22Rv1 (cell line): Measurements from ENCODE around the gene TAS2R8.
A peak's percentile ranks its signal among the peaks of the same experiment; 100 is the strongest.
"Not testable (repeated sequence)": the region's sequence is repeated elsewhere in the genome, so short reads cannot be mapped to it uniquely, and the experiment has no call there.

Experiments
- H3K27ac ChIP-seq: fragments of 450-650 bp; 2 replicates; pipeline ENCODE4 v1.5.1; 2017
- CTCF ChIP-seq: fragments of 450-650 bp; IDR thresholded peaks from 2 replicates; pipeline ENCODE4 v1.5.1; 2017; ENCODE audit warnings: mild to moderate bottlenecking
- ZFX ChIP-seq: fragments of 450-650 bp; IDR thresholded peaks from 2 replicates; pipeline ENCODE4 v1.6.1; 2017; ENCODE audit warnings: antibody characterized with exemption, borderline replicate concordance

Gene TAS2R8

GRCh38 chr12:10801741-10802140 lies 5.3 kb downstream of the TAS2R8 start:
- no peak overlapping the region for H3K27ac ChIP-seq
- TF ChIP-seq ZFX: no peak
- TF ChIP-seq CTCF: no peak

GRCh38 chr12:10794222-10794621 lies 12.9 kb downstream of the TAS2R8 start:
- no peak overlapping the region for H3K27ac ChIP-seq
- TF ChIP-seq ZFX (no peak), CTCF (no peak)

- not testable (repeated sequence) for H3K27ac ChIP-seq
Measured at GRCh38 chr12:10791769-10792168, 15.3 kb downstream of the TAS2R8 start.

DNA sequence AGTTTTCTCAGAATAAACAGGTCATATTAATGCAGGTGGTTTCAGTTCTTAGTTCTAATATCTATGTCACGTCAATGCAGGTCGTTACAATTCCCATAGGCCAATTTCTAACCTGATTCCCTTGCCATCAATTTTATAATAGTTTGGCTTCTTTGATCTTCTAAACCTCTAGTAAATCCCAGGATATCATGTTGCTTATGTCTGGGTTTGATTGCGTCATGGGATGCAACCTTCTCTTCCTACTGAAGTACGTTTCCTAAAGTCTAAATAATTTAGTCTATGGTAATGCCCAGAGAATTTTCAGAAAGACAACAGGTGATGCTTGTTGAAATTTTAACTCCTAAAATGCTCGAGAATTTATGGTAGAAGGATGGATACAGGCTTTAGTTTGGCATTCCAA lies 23.8 kb downstream of the TAS2R8 start:
- TF ChIP-seq ZFX (no peak), CTCF (no peak)
- H3K27ac ChIP-seq: no peak overlapping the region

GRCh38 chr12:10779103-10779502 lies 28.0 kb downstream of the TAS2R8 start:
- no peak for TF ChIP-seq ZFX
- TF ChIP-seq CTCF: no peak
- no peak overlapping the region for H3K27ac ChIP-seq

GRCh38 chr12:10771132-10771733 lies 35.9 kb downstream of the TAS2R8 start:
- no peak overlapping the region for H3K27ac ChIP-seq
- TF ChIP-seq ZFX (no peak), CTCF (peak; percentile 84)

DNA sequence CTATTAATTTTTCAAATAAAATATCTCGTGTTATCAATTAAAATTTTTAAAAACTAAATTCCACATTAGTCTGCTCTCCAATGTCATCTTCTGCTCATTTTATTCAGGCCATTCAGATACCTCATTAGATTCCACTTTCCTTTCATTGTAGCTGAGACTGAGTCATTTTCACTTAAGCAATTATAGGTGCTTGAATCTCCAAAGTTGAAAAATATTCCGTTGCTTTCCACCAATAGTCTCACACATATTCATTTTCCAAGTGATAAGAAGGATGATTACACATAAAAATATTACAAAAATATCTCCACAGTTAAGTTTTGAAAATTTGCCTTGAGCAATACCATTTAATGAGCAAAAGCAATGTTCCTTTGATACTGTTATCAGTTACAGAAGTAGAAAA lies 47.4 kb downstream of the TAS2R8 start:
- no peak for TF ChIP-seq CTCF
- no peak for TF ChIP-seq ZFX
- no peak overlapping the region for H3K27ac ChIP-seq

DNA sequence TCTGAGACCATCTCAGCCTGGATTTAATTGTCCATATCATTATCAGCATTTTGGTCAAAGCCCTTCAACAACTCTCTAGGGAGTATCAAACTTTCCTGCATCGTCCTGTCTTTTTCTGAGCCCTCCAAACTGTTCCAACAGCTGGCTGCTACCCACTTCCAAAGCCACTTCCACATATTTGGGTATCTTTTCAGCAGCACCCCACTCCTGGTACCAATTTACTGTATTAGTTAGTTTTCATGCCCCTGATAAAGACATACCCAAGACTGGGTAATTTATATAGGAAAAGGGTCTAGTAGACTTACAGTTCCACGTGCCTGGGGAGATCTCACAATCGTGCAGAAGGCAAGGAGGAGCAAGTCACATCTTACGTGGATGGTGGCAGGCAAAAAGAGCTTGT lies 50.9 kb downstream of the TAS2R8 start:
- TF ChIP-seq CTCF: no peak
- TF ChIP-seq ZFX: no peak

More for the DNA sequence above, 50.9 kb downstream of the TAS2R8 start:
- no peak overlapping the region for H3K27ac ChIP-seq
